H4 (cell line): ENCODE data around the gene GAS2L2. TPM values are rescaled to one million over a fixed set of nuclear protein-coding genes. Genes with fewer than 3 reads are reported as not detected.

Experiments
- DNase-seq: peaks from one replicate; pipeline ENCODE4 v3.0.0-alpha.2; 2015; ENCODE audit warnings: low spot score
- total RNA-seq: library from RNA; depleted of rRNA; stranded (reverse); fragments of >200 nt; shearing (Covaris generic); gene quantifications from 2 replicates; pipeline ENCODE4 v1.2.3, GENCODE V29; 2014; rRNA removed

The GAS2L2 gene
- total RNA-seq: 0.04 TPM in 2 replicates

DNA sequence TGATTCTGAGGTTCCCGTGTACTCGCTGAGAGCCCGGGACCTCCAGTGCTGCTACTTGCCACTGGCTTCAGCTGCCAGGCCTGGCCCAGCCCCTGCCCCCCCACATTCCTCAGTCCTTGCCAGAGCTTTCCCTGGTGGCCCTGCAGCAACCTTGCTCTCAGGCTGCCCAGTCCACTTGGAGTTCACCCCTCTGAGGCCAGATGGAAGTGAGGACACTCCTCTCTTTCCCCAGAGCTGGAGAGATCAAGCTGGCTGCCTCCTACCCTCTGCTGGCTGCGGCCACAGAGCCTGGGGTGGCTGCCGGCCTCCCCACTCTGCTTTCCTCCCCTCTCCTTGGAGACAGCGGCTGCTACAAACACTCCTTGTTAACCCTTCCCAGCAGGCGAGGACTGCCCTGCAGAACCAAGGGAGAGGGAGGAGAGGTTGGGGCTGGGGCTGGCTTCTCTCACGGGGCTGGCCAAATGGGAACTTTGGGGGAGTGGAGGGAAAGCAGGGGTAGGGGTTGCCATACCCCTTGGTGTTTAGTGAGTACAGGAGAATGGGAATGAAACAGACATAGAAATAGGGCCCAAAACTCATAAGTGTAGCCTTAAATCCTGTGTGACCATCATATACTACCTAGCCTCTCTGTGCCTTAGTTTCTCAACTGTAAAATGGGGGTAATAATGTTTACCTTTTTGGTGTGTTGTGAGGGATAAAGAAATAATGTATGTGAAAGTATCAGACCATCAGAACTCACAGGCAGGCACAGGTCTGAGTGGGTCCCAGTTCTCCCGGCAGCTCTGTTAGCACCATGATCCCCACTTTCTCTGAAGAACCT is at the start of gene GAS2L2:
Gene GAS2L2 (minus strand): TSS at position 295 of the 820 bp plus-strand sequence. CDS start 389 bp downstream, outside the sequence.
- DNase-seq: no peak

- DNase-seq: peak; percentile 49
These were observed 48.7 kb upstream of the GAS2L2 start for GRCh38 chr17:35801583-35802224.

DNA sequence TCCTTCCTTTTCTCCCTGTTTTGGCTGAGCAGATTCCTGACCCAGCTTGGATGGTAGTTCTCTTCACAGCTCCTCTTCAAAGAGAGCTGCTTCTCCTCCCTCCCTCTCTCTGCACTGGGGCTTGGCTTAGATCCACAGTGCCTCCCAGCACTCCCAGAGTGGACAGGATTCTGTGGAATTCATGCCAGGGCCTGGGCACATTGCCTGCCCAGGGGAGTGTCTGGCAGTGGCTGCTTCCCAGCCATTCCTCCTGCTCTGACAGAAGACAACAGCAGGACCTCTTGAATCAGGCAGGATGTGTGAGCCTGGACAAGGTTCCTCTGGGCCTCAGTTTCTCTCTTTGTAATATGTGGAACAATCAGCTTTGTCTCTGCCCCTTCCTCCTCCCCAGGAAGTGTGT is 46.9 kb upstream of the GAS2L2 start:
- peak; percentile 83 for DNase-seq

GRCh38 chr17:35797918-35798317 is 44.9 kb upstream of the GAS2L2 start:
- no peak for DNase-seq

- no peak for DNase-seq
These were observed 44.3 kb upstream of the GAS2L2 start for GRCh38 chr17:35797370-35797769.

GRCh38 chr17:35796942-35797341 is 43.9 kb upstream of the GAS2L2 start:
- DNase-seq: no peak

GRCh38 chr17:35795871-35796265 is 42.8 kb upstream of the GAS2L2 start:
- DNase-seq: no peak

GRCh38 chr17:35795007-35795870 is 42.2 kb upstream of the GAS2L2 start, which contains the start of gene MMP28:
MMP28 (minus strand) TSS chr17:35795641; CDS start chr17:35795377, 264 bp downstream.
- no peak for DNase-seq

- no peak for DNase-seq
These were observed 40.2 kb upstream of the GAS2L2 start for GRCh38 chr17:35793257-35793656.

DNA sequence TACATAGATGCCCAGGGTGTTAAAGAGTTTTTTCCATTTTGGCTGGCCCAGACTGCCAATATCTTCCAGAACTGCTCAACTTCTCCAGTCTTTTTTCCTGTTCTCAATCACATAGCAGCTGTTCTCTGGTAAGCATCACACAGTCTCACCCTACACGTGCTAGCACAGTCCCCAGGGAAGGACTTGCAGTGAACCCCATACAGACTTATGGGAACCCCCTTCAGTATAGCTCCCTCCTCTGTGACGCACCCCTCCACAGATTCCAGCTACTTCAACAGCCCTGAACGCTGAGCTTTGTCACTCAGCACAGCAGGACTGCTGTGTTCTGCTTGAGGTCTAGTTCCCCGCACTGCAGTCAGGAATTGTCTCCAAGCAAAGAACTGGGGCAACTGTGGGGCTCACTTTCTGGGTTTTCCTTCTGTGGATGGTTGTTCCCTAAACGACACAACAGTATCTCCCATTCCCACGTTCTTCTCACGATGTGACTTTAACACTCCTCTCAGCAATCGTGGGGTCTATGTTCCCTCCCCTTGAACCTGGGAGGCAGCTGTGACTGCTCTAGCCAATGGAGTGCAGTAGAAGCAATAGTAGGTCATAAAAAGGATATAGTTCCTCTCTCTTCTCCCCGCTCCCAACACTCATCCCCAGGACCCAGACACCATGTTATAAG is 38.8 kb upstream of the GAS2L2 start:
- DNase-seq: no peak

GRCh38 chr17:35790841-35791240 is 37.8 kb upstream of the GAS2L2 start:
- no peak for DNase-seq

DNA sequence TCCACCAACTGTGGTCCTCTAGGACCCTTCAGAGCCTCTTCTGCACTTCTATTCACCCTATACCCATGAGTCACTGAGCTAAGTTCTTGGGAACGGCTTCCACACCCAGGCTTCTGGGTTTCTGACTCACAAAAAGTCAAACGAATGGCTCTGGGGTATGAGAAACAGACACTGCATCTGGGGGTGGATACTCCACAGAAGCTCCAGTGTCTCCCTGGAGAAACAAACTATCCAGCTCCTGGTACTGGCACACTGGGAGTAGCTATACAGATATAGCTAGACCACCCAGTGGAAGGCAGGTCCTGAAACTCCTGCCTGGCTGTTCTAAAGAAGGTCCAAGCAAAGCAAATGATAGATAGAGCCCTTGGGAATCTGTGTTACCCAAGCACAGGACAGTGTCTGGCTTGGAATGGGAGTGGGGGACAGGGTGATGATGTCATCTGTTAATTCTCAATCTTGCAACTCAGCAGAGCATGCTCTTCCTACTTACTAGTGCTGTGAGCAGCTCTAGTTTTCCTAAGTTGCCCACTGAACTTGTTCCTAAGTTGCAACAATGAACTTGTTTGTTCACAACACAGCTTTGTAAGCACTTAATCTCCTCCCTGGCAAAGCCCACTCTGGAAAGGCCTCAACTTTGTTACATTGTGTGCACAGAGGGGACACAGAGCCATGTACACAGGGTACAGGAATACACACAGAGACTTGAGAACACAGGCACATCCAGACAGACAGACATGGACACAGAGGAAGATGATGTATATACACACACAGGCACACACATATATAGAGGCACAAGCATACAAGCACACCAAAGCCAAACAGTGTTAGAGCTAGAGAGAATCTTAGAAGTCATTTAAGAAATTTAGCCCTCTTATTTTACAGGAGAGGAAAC is 35.7 kb upstream of the GAS2L2 start:
- DNase-seq: no peak

- no peak for DNase-seq
These were observed 33.9 kb upstream of the GAS2L2 start for GRCh38 chr17:35786941-35787432.

DNA sequence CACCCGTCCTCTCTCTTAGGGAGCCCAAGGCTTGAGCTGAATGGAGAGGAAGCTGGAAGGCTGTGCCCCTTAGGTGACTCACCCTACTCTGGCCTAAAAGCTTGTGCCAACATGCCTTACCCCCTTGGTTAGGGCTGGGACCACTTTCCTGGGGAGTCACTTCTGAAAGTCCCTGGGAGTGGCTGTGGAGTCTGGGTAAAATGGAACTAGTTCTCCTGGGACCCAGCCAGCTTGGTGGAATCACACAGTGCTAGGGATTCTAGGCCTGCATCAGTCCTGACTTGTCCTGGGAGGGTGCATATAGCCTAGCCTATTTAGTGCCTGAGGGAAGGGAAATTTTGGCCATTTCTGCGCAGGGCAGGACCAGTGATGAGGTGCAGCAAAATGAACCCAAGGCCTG is 31.9 kb upstream of the GAS2L2 start:
- no peak for DNase-seq

DNA sequence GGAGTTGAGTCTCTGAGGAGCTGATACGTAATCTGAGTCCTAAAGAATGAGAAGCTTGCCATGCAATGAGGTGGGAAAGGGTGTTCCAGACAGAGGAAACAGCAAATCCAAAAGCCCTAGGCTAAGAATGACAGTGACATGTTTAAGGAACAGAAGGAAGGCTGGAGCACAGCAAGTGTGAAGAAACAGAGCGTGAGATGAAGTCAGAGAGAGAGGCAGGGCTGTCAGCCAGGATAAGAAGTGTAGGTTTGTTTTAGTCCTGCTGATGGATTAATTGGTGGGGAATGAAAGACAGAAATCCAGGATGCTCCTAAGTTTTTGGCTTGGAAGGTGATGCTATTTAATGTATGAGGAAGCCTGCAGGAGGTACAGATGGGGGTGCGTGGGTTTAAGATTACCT is 27.9 kb upstream of the GAS2L2 start:
- DNase-seq: no peak

- peak; percentile 36 for DNase-seq
These were observed 25.7 kb upstream of the GAS2L2 start for GRCh38 chr17:35778641-35779196.

DNA sequence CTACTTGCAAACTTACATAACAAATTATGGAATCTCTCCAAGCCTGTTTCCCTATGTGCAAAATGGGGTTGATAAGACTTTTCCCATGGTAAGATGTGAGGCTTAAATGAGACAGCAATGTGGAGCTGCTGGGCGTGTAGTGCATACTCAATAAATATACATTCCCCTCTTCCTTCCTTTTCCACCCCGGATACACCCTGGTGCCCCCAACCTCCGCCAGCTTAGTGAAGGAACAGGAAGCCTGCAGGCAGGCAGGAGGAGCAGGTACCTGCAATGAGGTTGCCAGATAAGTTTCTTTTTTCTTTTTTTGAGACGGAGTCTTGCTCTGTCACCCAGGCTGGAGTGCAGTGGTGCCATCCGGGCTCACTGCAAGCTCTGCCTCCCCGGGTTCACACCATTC is 22.5 kb upstream of the GAS2L2 start:
- no peak for DNase-seq

GRCh38 chr17:35775039-35775438 is 22.0 kb upstream of the GAS2L2 start:
- no peak for DNase-seq

GRCh38 chr17:35774499-35774898 is 21.5 kb upstream of the GAS2L2 start:
- peak; percentile 64 for DNase-seq
